B cell (primary cell): ENCODE data around the gene DACT2.

ENCODE experiments used
- EZH2 ChIP-seq: IDR thresholded peaks from 2 replicates; pipeline ENCODE4 v1.6.1; 2012; ENCODE audit warnings: borderline replicate concordance, low read depth, mild to moderate bottlenecking, moderate library complexity, low read length; ENCODE audit not compliant: insufficient read depth, poor library complexity, severe bottlenecking
- TF ChIP-seq, protein P1 (sequence below): fragments of 200-600 bp; IDR thresholded peaks from one replicate; pipeline ENCODE4 v1.8.0; 2022; ENCODE audit warnings: antibody characterized with exemption, mild to moderate bottlenecking

GRCh38 chr6:168365422-168366165 is 46.0 kb upstream of the DACT2 start:
- TF ChIP-seq, protein P1, sequence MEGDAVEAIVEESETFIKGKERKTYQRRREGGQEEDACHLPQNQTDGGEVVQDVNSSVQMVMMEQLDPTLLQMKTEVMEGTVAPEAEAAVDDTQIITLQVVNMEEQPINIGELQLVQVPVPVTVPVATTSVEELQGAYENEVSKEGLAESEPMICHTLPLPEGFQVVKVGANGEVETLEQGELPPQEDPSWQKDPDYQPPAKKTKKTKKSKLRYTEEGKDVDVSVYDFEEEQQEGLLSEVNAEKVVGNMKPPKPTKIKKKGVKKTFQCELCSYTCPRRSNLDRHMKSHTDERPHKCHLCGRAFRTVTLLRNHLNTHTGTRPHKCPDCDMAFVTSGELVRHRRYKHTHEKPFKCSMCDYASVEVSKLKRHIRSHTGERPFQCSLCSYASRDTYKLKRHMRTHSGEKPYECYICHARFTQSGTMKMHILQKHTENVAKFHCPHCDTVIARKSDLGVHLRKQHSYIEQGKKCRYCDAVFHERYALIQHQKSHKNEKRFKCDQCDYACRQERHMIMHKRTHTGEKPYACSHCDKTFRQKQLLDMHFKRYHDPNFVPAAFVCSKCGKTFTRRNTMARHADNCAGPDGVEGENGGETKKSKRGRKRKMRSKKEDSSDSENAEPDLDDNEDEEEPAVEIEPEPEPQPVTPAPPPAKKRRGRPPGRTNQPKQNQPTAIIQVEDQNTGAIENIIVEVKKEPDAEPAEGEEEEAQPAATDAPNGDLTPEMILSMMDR = no peak
- TF ChIP-seq EZH2 = no peak
